T-helper 2 cell treated with Interferon-gamma antibody and Interleukin-4, amounts not matched to agents 100 ng/mL and 5 ng/mL, for 36 hours (primary cell): ENCODE data around the gene NPW. TPM values are rescaled to one million over a fixed set of nuclear protein-coding genes. Genes with fewer than 3 reads are reported as not detected.

ENCODE experiments used
- total RNA-seq: library from RNA; stranded (reverse); gene quantifications from 2 replicates; pipeline ENCODE4 v1.2.3, GENCODE V29; 2022

The NPW gene
- total RNA-seq, 1 donor from 2014 or later = 0.70 TPM

Other genes starting within 250 kb of the NPW start
- 33.3 and 34.3 TPM in 2 replicates for gene NME3, start 248.2 kb upstream of the NPW start, total RNA-seq
- gene EME2, start 247.0 kb upstream of the NPW start, total RNA-seq = 29.2 and 34.1 TPM in 2 replicates
- 121 and 131 TPM in 2 replicates for gene MRPS34, start 246.7 kb upstream of the NPW start, total RNA-seq
- gene SPSB3, start 237.2 kb upstream of the NPW start, total RNA-seq = 29.5 and 32.7 TPM in 2 replicates
- gene NUBP2, start 236.8 kb upstream of the NPW start, total RNA-seq = 55.1 and 55.6 TPM in 2 replicates
- 0.11 TPM in 1 of 2 replicates, not detected in the other for gene IGFALS, start 226.1 kb upstream of the NPW start, total RNA-seq
- gene HAGH, start 193.0 kb upstream of the NPW start, total RNA-seq = 43.4 and 46.1 TPM in 2 replicates
- 10.5 and 11.6 TPM in 2 replicates for gene FAHD1, start 192.6 kb upstream of the NPW start, total RNA-seq
- gene MEIOB, start 147.6 kb upstream of the NPW start, total RNA-seq = not detected in 2 replicates
- not detected in 2 replicates for gene HS3ST6, start 101.4 kb upstream of the NPW start, total RNA-seq
- 14.0 and 14.1 TPM in 2 replicates for gene MSRB1, start 76.6 kb upstream of the NPW start, total RNA-seq
- not detected in 2 replicates for gene RPL3L, start 65.1 kb upstream of the NPW start, total RNA-seq
- gene NDUFB10, start 60.2 kb upstream of the NPW start, total RNA-seq = 119 and 123 TPM in 2 replicates
- 2,826 and 2,856 TPM in 2 replicates for gene RPS2, start 55.0 kb upstream of the NPW start, total RNA-seq
- gene RNF151, start 52.9 kb upstream of the NPW start, total RNA-seq = 0.18 TPM in 1 of 2 replicates, not detected in the other
- 36.7 and 38.2 TPM in 2 replicates for gene TBL3, start 47.7 kb upstream of the NPW start, total RNA-seq
- gene NOXO1, start 38.3 kb upstream of the NPW start, total RNA-seq = 0.25 and 0.55 TPM in 2 replicates
- gene GFER, start 35.6 kb upstream of the NPW start, total RNA-seq = 24.4 and 27.1 TPM in 2 replicates
- gene SYNGR3, start 29.8 kb upstream of the NPW start, total RNA-seq = 4.9 and 5.3 TPM in 2 replicates
- 58.9 and 63.6 TPM in 2 replicates for gene ZNF598, start 10.0 kb upstream of the NPW start, total RNA-seq
- gene NHERF2, start 7.1 kb downstream of the NPW start, total RNA-seq = 2.2 and 3.1 TPM in 2 replicates
- gene NTHL1, start 28.0 kb downstream of the NPW start, total RNA-seq = 32.9 and 33.2 TPM in 2 replicates
- gene TSC2, start 28.2 kb downstream of the NPW start, total RNA-seq = 96.9 and 110 TPM in 2 replicates
- gene PKD1, start 116.1 kb downstream of the NPW start, total RNA-seq = 68.5 and 77.3 TPM in 2 replicates
- 0.59 TPM in 1 of 2 replicates, not detected in the other for gene RAB26, start 128.8 kb downstream of the NPW start, total RNA-seq
- 57.6 and 62.8 TPM in 2 replicates for gene TRAF7, start 136.0 kb downstream of the NPW start, total RNA-seq
- 0.16 and 0.20 TPM in 2 replicates for gene CASKIN1, start 176.8 kb downstream of the NPW start, total RNA-seq
- gene MLST8, start 185.7 kb downstream of the NPW start, total RNA-seq = 38.4 and 39.4 TPM in 2 replicates
- gene BRICD5, start 191.1 kb downstream of the NPW start, total RNA-seq = 10.6 and 12.1 TPM in 2 replicates
- gene PGP, start 195.1 kb downstream of the NPW start, total RNA-seq = 24.4 and 26.1 TPM in 2 replicates
- gene E4F1, start 203.8 kb downstream of the NPW start, total RNA-seq = 30.3 and 30.9 TPM in 2 replicates
- gene DNASE1L2, start 216.7 kb downstream of the NPW start, total RNA-seq = 2.6 and 2.8 TPM in 2 replicates
- 30.2 and 34.2 TPM in 2 replicates for gene ECI1, start 231.8 kb downstream of the NPW start, total RNA-seq
- 299 and 307 TPM in 2 replicates for gene RNPS1, start 248.3 kb downstream of the NPW start, total RNA-seq